Measurements from ENCODE around the gene SEMA6B. TPM values are rescaled to one million over a fixed set of nuclear protein-coding genes. Genes with fewer than 3 reads are reported as not detected.

Gene SEMA6B
- total and polyA plus RNA-seq, 2 donors (not counting 3 experiments of a cell fraction or from before 2014, with no cell fraction given) = 97.8 to 176 TPM

DNA sequence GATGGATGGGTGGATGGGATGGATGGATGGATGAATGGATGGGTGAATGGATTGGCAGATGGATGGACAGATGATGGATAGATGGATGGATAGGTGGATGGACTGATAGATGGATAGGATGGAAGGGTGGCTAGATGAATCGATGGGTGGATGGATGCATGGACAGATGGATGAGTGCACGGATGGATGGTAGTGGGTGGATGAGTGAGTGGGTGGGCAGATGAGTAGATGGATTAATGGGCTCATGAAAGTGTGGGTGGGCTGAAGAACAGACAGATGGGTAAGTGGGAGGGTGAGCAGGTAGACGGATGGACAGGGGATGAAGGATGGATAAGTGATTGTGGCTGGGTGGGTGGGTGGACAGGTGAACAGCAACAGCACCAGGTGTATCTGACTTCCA lies 5.7 kb downstream of the SEMA6B start:
- Histone ChIP-seq H3K27me3 (ENCODE audit: control insufficient read depth in 2 of 2, insufficient read depth in 2 of 2, low read length in 2 of 2) (no peaks in the 10 kb centered on the region), H3K4me3 (replicated peaks in 1 of 3; ENCODE audit: insufficient read depth in 1 of 3, low read depth in 1 of 3, low read length in 3 of 3) (no peak overlapping the region), H3K4me1 (ENCODE audit: control insufficient read depth, extremely low read depth, insufficient read depth, low read length) (peaks cover 11% of the 10 kb centered on the region), H3K79me2 (ENCODE audit: control insufficient read depth, insufficient read depth, low read length) (peaks cover 6% of the 10 kb centered on the region), H2AFZ (ENCODE audit: low read depth, low read length) (no peak overlapping the region), H3K9me3 (replicated peaks; ENCODE audit: control insufficient read depth, insufficient read depth, low read length) (no peaks in the 10 kb centered on the region), H3K9ac (replicated peaks; ENCODE audit: extremely low read depth, insufficient read depth, low read length) (no peak overlapping the region), H3K9me1 (replicated peaks; ENCODE audit: control insufficient read depth, extremely low read depth, insufficient read depth, low read length) (no peaks in the 10 kb centered on the region), H3K4me2 (ENCODE audit: insufficient read depth, low read length) (no peak overlapping the region), H3K27ac (ENCODE audit: insufficient read depth, low read depth, low read length) (no peak overlapping the region), H3K36me3 (ENCODE audit: control insufficient read depth in 2 of 2, extremely low read depth in 1 of 2, insufficient read depth in 2 of 2, low read length in 2 of 2) (peaks cover 20 to 58% of the 10 kb centered on the region in 2 experiments), H4K20me1 (replicated peaks; ENCODE audit: control insufficient read depth, extremely low read depth, insufficient read depth, low read length) (no peaks in the 10 kb centered on the region)
- no peak for TF ChIP-seq EZH2 (IDR thresholded peaks at IDR 0.05; ENCODE audit: borderline replicate concordance, low read depth, low read length, severe bottlenecking)
- no peak for TF ChIP-seq POLR2A (IDR thresholded peaks at IDR 0.05; ENCODE audit: low read depth, low read length)
- no peak for TF ChIP-seq JUN (IDR thresholded peaks at IDR 0.05; ENCODE audit: borderline replicate concordance, insufficient read depth, insufficient read length, low read depth)
- no peak for TF ChIP-seq MYC (IDR thresholded peaks at IDR 0.05; ENCODE audit: low read depth, low read length)
- no peak for TF ChIP-seq FOS (IDR thresholded peaks at IDR 0.05; ENCODE audit: borderline replicate concordance, insufficient read depth, low read length)
- TF ChIP-seq GATA2 (IDR thresholded peaks at IDR 0.05; ENCODE audit: insufficient read depth, insufficient read length, low read depth, low read length) = no peak
- no peak for TF ChIP-seq POLR2AphosphoS5 (IDR thresholded peaks at IDR 0.05; ENCODE audit: insufficient read depth, low read depth, low read length)
- TF ChIP-seq, protein P1, sequence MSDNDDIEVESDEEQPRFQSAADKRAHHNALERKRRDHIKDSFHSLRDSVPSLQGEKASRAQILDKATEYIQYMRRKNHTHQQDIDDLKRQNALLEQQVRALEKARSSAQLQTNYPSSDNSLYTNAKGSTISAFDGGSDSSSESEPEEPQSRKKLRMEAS (IDR thresholded peaks at IDR 0.05; ENCODE audit: insufficient read depth, insufficient read length) = no peak
- TF ChIP-seq, protein P2, sequence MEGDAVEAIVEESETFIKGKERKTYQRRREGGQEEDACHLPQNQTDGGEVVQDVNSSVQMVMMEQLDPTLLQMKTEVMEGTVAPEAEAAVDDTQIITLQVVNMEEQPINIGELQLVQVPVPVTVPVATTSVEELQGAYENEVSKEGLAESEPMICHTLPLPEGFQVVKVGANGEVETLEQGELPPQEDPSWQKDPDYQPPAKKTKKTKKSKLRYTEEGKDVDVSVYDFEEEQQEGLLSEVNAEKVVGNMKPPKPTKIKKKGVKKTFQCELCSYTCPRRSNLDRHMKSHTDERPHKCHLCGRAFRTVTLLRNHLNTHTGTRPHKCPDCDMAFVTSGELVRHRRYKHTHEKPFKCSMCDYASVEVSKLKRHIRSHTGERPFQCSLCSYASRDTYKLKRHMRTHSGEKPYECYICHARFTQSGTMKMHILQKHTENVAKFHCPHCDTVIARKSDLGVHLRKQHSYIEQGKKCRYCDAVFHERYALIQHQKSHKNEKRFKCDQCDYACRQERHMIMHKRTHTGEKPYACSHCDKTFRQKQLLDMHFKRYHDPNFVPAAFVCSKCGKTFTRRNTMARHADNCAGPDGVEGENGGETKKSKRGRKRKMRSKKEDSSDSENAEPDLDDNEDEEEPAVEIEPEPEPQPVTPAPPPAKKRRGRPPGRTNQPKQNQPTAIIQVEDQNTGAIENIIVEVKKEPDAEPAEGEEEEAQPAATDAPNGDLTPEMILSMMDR (IDR thresholded peaks at IDR 0.05; ENCODE audit: extremely low read depth in 1 of 2, insufficient read depth in 1 of 2, low read depth in 1 of 2, low read length in 2 of 2) = no peak
- FAIRE-seq (no peak), DNase-seq (ENCODE audit: low read depth, low spot score) (no peak)
- intact Hi-C loops (cut with micrococcal nuclease) = no loop called here
- dilution Hi-C loops (cut with MboI; ENCODE audit: extremely low pct_ligation_motif_present, low sequenced_read_pairs) = no loop called here
- POLR2A ChIA-PET = no interaction called here
- BruUV-seq (replicated peaks) = no TSS peak
- CTCF ChIA-PET = no interaction called here

Data from endothelial cell of umbilical vein (primary cell).